Uterus (tissue), 4 donors: ENCODE data around the gene OTOA. TPM values are rescaled to one million over a fixed set of nuclear protein-coding genes. Genes with fewer than 3 reads are reported as not detected.
"Not testable (repeated sequence)": the region's sequence is repeated elsewhere in the genome, so short reads cannot be mapped to it uniquely, and the experiment has no call there.

Experiments
- DNase-seq, 2 donors: peaks; one replicate each; pipeline ENCODE4 v3.0.0-alpha.2; 2019 to 2020
- H3K27ac ChIP-seq, 2 donors: fragments of 200-600 bp; sonication (generic); 1 replicate in 1 of 2; 2 replicates in 1 of 2; pipeline ENCODE4 v1.5.1; 2016 to 2018
- H3K27me3 ChIP-seq, 2 donors: fragments of 200-600 bp; sonication (generic); one replicate each; pipeline ENCODE4 v1.5.1; 2018 to 2019; ENCODE audit warnings: control low read depth in 1 of 2
- H3K36me3 ChIP-seq, 2 donors: fragments of 200-600 bp; sonication (generic); one replicate each; pipeline ENCODE4 v1.5.1; 2019; ENCODE audit warnings: control low read depth in 1 of 2
- H3K4me1 ChIP-seq, 2 donors: fragments of 200-600 bp; sonication (generic); one replicate each; pipeline ENCODE4 v1.5.1; 2018 to 2019; ENCODE audit warnings: control low read depth in 1 of 2
- H3K4me3 ChIP-seq, 2 donors: fragments of 200-600 bp; sonication (generic); 1 replicate in 1 of 2; 2 replicates in 1 of 2; pipeline ENCODE4 v1.5.1; 2018 to 2019; ENCODE audit warnings: mild to moderate bottlenecking in 1 of 2
- H3K9me3 ChIP-seq, 2 donors: fragments of 200-600 bp; sonication (generic); one replicate each; pipeline ENCODE4 v1.5.1; 2019; ENCODE audit warnings: control low read depth in 1 of 2
- CTCF ChIP-seq, 4 experiments: fragments of 200-600 bp in 2 of 4; fragments of 450-650 bp in 2 of 4; sonication (generic) in 2 of 4; IDR thresholded peaks; one replicate each; pipeline ENCODE4 v1.5.1; 2016 to 2019; ENCODE audit warnings: antibody characterized with exemption in 4 of 4, mild to moderate bottlenecking in 2 of 4, moderate library complexity in 1 of 4
- POLR2A ChIP-seq, 2 donors: fragments of 450-650 bp; IDR thresholded peaks; one replicate each; pipeline ENCODE4 v1.6.1; 2016; ENCODE audit warnings: antibody characterized with exemption in 2 of 2, mild to moderate bottlenecking in 1 of 2, moderate library complexity in 1 of 2
- intact Hi-C: fragments of 100-400 bp; cut with DNase I; formaldehyde crosslinking; loops from one replicate; pipeline ENCODE4 v1.15.1; 2023; ENCODE audit warnings: low total_unique reads
- total RNA-seq, 4 donors: library from RNA; depleted of rRNA in 3 of 4; stranded (reverse); fragments of >200 nt in 3 of 4; gene quantifications; one replicate each; pipeline versions ENCODE4 v1.1.0 to v1.2.4, GENCODE V29; 2014 to 2023
- donor health status: DM: yes; HTN: yes; CAD: no.

Gene OTOA
- total RNA-seq, 4 donors from 2014 or later = 0.21 to 0.28 TPM; not detected in 2

- no peaks in the 10 kb centered on the region for H3K4me1 ChIP-seq
- DNase-seq = no peak
- intact Hi-C loops = no loop called here
- TF ChIP-seq CTCF (IDR thresholded peaks at IDR 0.05) (no peak), POLR2A (IDR thresholded peaks at IDR 0.05) (no peak)
- H3K4me3 ChIP-seq = no peak overlapping the region
- H3K27me3 ChIP-seq = no peaks in the 10 kb centered on the region
- no peak overlapping the region for H3K27ac ChIP-seq
- no peaks in the 10 kb centered on the region for H3K36me3 ChIP-seq
- H3K9me3 ChIP-seq = no peaks in the 10 kb centered on the region
Measured at GRCh38 chr16:21683184-21683583, 19.4 kb downstream of the OTOA start.

GRCh38 chr16:21684199-21684598 lies 20.4 kb downstream of the OTOA start:
- H3K36me3 ChIP-seq = no peaks in the 10 kb centered on the region
- H3K9me3 ChIP-seq = no peaks in the 10 kb centered on the region
- no peak for DNase-seq
- no peak overlapping the region for H3K27ac ChIP-seq
- intact Hi-C loops = no loop called here
- TF ChIP-seq POLR2A (IDR thresholded peaks at IDR 0.05) (no peak), CTCF (IDR thresholded peaks at IDR 0.05) (no peak)
- H3K4me3 ChIP-seq = no peak overlapping the region
- no peaks in the 10 kb centered on the region for H3K27me3 ChIP-seq
- H3K4me1 ChIP-seq = no peaks in the 10 kb centered on the region

- H3K4me1 ChIP-seq = no peaks in the 10 kb centered on the region
- H3K27ac ChIP-seq = no peak overlapping the region
- no peaks in the 10 kb centered on the region for H3K27me3 ChIP-seq
- no peak for DNase-seq
- no peak for TF ChIP-seq CTCF (IDR thresholded peaks at IDR 0.05)
- TF ChIP-seq POLR2A (IDR thresholded peaks at IDR 0.05) = no peak
- no peak overlapping the region for H3K4me3 ChIP-seq
- H3K9me3 ChIP-seq = no peaks in the 10 kb centered on the region
- intact Hi-C loops = no loop called here
- no peaks in the 10 kb centered on the region for H3K36me3 ChIP-seq
Measured at GRCh38 chr16:21685034-21685455, 21.3 kb downstream of the OTOA start.

GRCh38 chr16:21689107-21689506 lies 25.3 kb downstream of the OTOA start:
- H3K9me3 ChIP-seq = no peaks in the 10 kb centered on the region
- H3K27ac ChIP-seq = no peak overlapping the region
- H3K4me1 ChIP-seq = no peaks in the 10 kb centered on the region
- TF ChIP-seq POLR2A (IDR thresholded peaks at IDR 0.05) = no peak
- no peak for TF ChIP-seq CTCF (IDR thresholded peaks at IDR 0.05)
- no peak overlapping the region for H3K4me3 ChIP-seq
- no peaks in the 10 kb centered on the region for H3K36me3 ChIP-seq
- intact Hi-C loops = no loop called here
- no peak for DNase-seq
- H3K27me3 ChIP-seq = no peaks in the 10 kb centered on the region

GRCh38 chr16:21690967-21691366 lies 27.2 kb downstream of the OTOA start:
- H3K27ac ChIP-seq, intact Hi-C loops, H3K4me1 ChIP-seq, H3K4me3 ChIP-seq, H3K27me3 ChIP-seq, DNase-seq, H3K9me3 ChIP-seq, H3K36me3 ChIP-seq: not testable (repeated sequence)

GRCh38 chr16:21694609-21695008 lies 30.8 kb downstream of the OTOA start:
- no peak for DNase-seq
- Histone ChIP-seq H3K4me1 (no peaks in the 10 kb centered on the region), H3K36me3 (no peaks in the 10 kb centered on the region), H3K27me3 (no peaks in the 10 kb centered on the region), H3K27ac (no peak overlapping the region), H3K9me3 (no peaks in the 10 kb centered on the region), H3K4me3 (no peak overlapping the region)
- TF ChIP-seq CTCF (IDR thresholded peaks at IDR 0.05) (no peak), POLR2A (IDR thresholded peaks at IDR 0.05) (no peak)
- intact Hi-C loops = no loop called here
